T-cell (primary cell): ENCODE data around the gene TARBP2. TPM values are rescaled to one million over a fixed set of nuclear protein-coding genes. Genes with fewer than 3 reads are reported as not detected.

Experiments
- ATAC-seq, 4 experiments: fragments of 200-7000 bp in 3 of 4; fragments of 150-1000 bp in 1 of 4; cut with Tn5 transposase; replicated peaks in 1 of 4; 1 replicate in 3 of 4; 2 replicates in 1 of 4; pipeline ENCODE4 v1.10.0; 2021; ENCODE audit warnings: moderate library complexity in 3 of 4, mild to moderate bottlenecking in 2 of 4, moderate number of reproducible peaks in 1 of 4
- CTCF ChIA-PET, 2 donors: fragments of 300-600 bp; sonication (Branson Sonifier 250); formaldehyde crosslinking; loops; one replicate each; lab custom pipeline; 2022; ENCODE audit warnings: antibody characterized with exemption in 2 of 2; lab: Charles Lee
- POLR2A ChIA-PET, 2 donors: fragments of 300-600 bp; sonication (Branson Sonifier 250); formaldehyde crosslinking; loops; one replicate each; lab custom pipeline; 2022; ENCODE audit warnings: antibody characterized with exemption in 2 of 2; lab: Charles Lee
- DNase-seq, 35 experiments: peaks; one replicate each; pipeline versions ENCODE4 v3.0.0 to v3.0.0-alpha.2; 2013 to 2023
- H3K27ac ChIP-seq: one replicate; pipeline ENCODE4 v1.5.1; 2013; ENCODE audit warnings: low read length
- H3K27me3 ChIP-seq, 2 experiments: replicated peaks in 1 of 2; 1 replicate in 1 of 2; 2 replicates in 1 of 2; pipeline versions ENCODE4 v1.6.1 to v1.7.0; 2013; ENCODE audit warnings: low read length in 1 of 2, mixed read lengths in 1 of 2; ENCODE audit not compliant: control insufficient read depth in 2 of 2, insufficient read depth in 2 of 2; ENCODE audit errors: extremely low read depth in 1 of 2
- H3K36me3 ChIP-seq, 2 donors: 1 replicate in 1 of 2; 2 replicates in 1 of 2; pipeline versions ENCODE4 v1.6.1 to v1.7.0; 2013; ENCODE audit warnings: low read length in 1 of 2; ENCODE audit not compliant: control insufficient read depth in 2 of 2, insufficient read depth in 1 of 2; ENCODE audit errors: extremely low read depth in 1 of 2
- H3K4me1 ChIP-seq, 2 experiments: 1 replicate in 1 of 2; 2 replicates in 1 of 2; pipeline versions ENCODE4 v1.6.1 to v1.7.0; 2013; ENCODE audit warnings: low read length in 2 of 2, mixed read lengths in 1 of 2; ENCODE audit not compliant: insufficient read depth in 2 of 2, control insufficient read depth in 1 of 2; ENCODE audit errors: extremely low read depth in 1 of 2
- H3K4me3 ChIP-seq, 2 donors: 1 replicate in 1 of 2; 2 replicates in 1 of 2; pipeline versions ENCODE4 v1.5.1 to v1.7.0; 2013; ENCODE audit warnings: mild to moderate bottlenecking in 2 of 2, low read length in 1 of 2, moderate library complexity in 1 of 2; ENCODE audit not compliant: control insufficient read depth in 1 of 2; ENCODE audit errors: extremely low read depth in 1 of 2
- H3K9me3 ChIP-seq: 2 replicates; pipeline ENCODE4 v1.7.0; 2013
- H3K27ac Mint-ChIP-seq, 2 donors: one replicate each; pipeline ENCODE4 v1.8.0; 2020 to 2021; ENCODE audit warnings: mild to moderate bottlenecking in 2 of 2, mixed read lengths in 2 of 2
- H3K27me3 Mint-ChIP-seq, 2 donors: one replicate each; pipeline ENCODE4 v1.8.0; 2021 to 2022; ENCODE audit warnings: mixed read lengths in 2 of 2
- H3K36me3 Mint-ChIP-seq: one replicate; pipeline ENCODE4 v1.8.0; 2021; ENCODE audit warnings: mixed read lengths
- H3K4me1 Mint-ChIP-seq, 3 donors: one replicate each; pipeline ENCODE4 v1.8.0; 2020 to 2022; ENCODE audit warnings: mixed read lengths in 3 of 3, mild to moderate bottlenecking in 1 of 3
- H3K4me3 Mint-ChIP-seq, 3 donors: one replicate each; pipeline ENCODE4 v1.8.0; 2020 to 2022; ENCODE audit warnings: mild to moderate bottlenecking in 3 of 3, mixed read lengths in 3 of 3, moderate library complexity in 3 of 3
- H3K9me3 Mint-ChIP-seq, 3 donors: one replicate each; pipeline ENCODE4 v1.8.0; 2020 to 2022; ENCODE audit warnings: mixed read lengths in 3 of 3
- WGBS: methylation state at CpG from one replicate; pipeline ENCODE4 v1.1.5; 2013; ENCODE audit warnings: missing lambda C conversion rate; ENCODE audit not compliant: insufficient coverage; 5-methylcytosine and 5-hydroxymethylcytosine counted together
- total RNA-seq, 35 experiments: library from RNA in 6 of 35; stranded (reverse) in 6 of 35; fragments of 120-200 nt in 1 of 35; gene quantifications; one replicate each; pipeline versions ENCODE4 v1.2.1 to v1.2.4 and lab custom pipeline; 2013 to 2026

TARBP2 gene
- total RNA-seq, result 10 to 100 TPM; 31.4 to 44.7 (median 39.1) TPM
- 27.7 TPM for total RNA-seq (2013)
- total RNA-seq (lab: John Stamatoyannopoulos, UW), result 17.8 to 48.9 (median 25.4) reads per million in 29 experiments

- Histone ChIP-seq H3K27ac (peak within 1 kb of the TSS; percentile 92), H3K9me3 (no peaks in the 10 kb centered on the region), H3K4me1 (peaks cover 19 to 34% of the 10 kb centered on the region in 2 experiments), H3K36me3 (peaks cover 15 to 24% of the 10 kb centered on the region in 2 donors), H3K4me3 (peak within 1 kb of the TSS; percentile 80 to 83), H3K27me3 (no peaks in the 10 kb centered on the region)
- under 1% methylated on average over 60 of the region's 74 CpGs for WGBS
- ATAC-seq, result peak; percentile 80 to 82 (median 81)
- ChIA-PET CTCF (interaction anchor here in 1 of 2 donors (0.6 to 2.0 kb wide), 20 partner anchors 9 to 495 kb away, joined by 3 to 17 read pairs (median 4); partner anchors contain the start of genes AAAS, ATP5MC2, EIF4B and PFDN5), POLR2A (interaction anchor here (0.6 to 1.8 kb wide), 10 partner anchors 9 to 779 kb away, joined by 3 to 8 read pairs (median 4); partner anchors contain the start of genes AAAS (in 1 of the 2), CBX5 (in 1 of the 2), HNRNPA1 (in 1 of the 2) and SP1 (in 1 of the 2))
- peaks cover 40 to 53% (median 41%) of the 10 kb centered on the region in 3 donors for H3K4me1 Mint-ChIP-seq
- no peaks in the 10 kb centered on the region for H3K9me3 Mint-ChIP-seq
- H3K27ac Mint-ChIP-seq, result peak within 1 kb of the TSS; percentile 99
- no peaks in the 10 kb centered on the region for H3K27me3 Mint-ChIP-seq
- H3K36me3 Mint-ChIP-seq, result peaks cover 14% of the 10 kb centered on the region
- H3K4me3 Mint-ChIP-seq, result peak within 1 kb of the TSS; percentile 85 to 97 (median 94)
- peak; percentile 92 to 100 (median 97) for DNase-seq
These were observed at the start of gene TARBP2 for GRCh38 chr12:53500776-53501614. TSS of gene TARBP2 (plus strand) at chr12:53501283. CDS start at chr12:53501409, 126 bp downstream.

- no peaks in the 10 kb centered on the region for H3K9me3 ChIP-seq
- Mint-ChIP-seq H3K36me3 (peaks cover 31% of the 10 kb centered on the region), H3K4me1 (peaks cover 34 to 41% (median 38%) of the 10 kb centered on the region in 3 donors), H3K27me3 (no peaks in the 10 kb centered on the region), H3K27ac (peak within 1 kb of the TSS; percentile 99), H3K4me3 (peak within 1 kb of the TSS; percentile 89 to 99 (median 97)), H3K9me3 (no peaks in the 10 kb centered on the region)
- ATAC-seq (peak; percentile 94), DNase-seq (peak; percentile 89 to 99 (median 97))
- peak within 1 kb of the TSS; percentile 85 for H3K27ac ChIP-seq
- H3K4me3 ChIP-seq, result peak within 1 kb of the TSS; percentile 76 to 79
- H3K36me3 ChIP-seq, result peaks cover 17 to 38% of the 10 kb centered on the region in 2 donors
- WGBS, result 0% methylated on average over 13 of the region's 32 CpGs
- POLR2A ChIA-PET, result no interaction called here
- CTCF ChIA-PET, result interaction anchor here (0.5 to 1.9 kb wide), 6 partner anchors 10 to 99 kb away, joined by 3 to 8 read pairs (median 4); partner anchors contain the start of gene TARBP2 (in 1 of the 2)
- no peaks in the 10 kb centered on the region for H3K27me3 ChIP-seq
- peaks cover 13 to 17% of the 10 kb centered on the region in 2 experiments for H3K4me1 ChIP-seq
These were observed 49.4 kb upstream of the TARBP2 start, which contains the start of gene PCBP2 for GRCh38 chr12:53451661-53452158. TSS of gene PCBP2 (plus strand) at chr12:53452102. CDS start at chr12:53454801, 2,699 bp downstream.

GRCh38 chr12:53452159-53453077, 48.7 kb upstream of the TARBP2 start:
- Mint-ChIP-seq H3K27ac (peak overlapping the region; percentile 99), H3K4me1 (peaks cover 34 to 41% (median 38%) of the 10 kb centered on the region in 3 donors), H3K9me3 (no peaks in the 10 kb centered on the region), H3K27me3 (no peaks in the 10 kb centered on the region), H3K4me3 (peak overlapping the region; percentile 89 to 99 (median 97)), H3K36me3 (peaks cover 35% of the 10 kb centered on the region)
- DNase-seq (peak; percentile 50 to 87 (median 75)), ATAC-seq (peak; percentile 42 to 52 (median 50))
- WGBS, result under 1% methylated on average over 13 of the region's 82 CpGs
- Histone ChIP-seq H3K4me3 (peak overlapping the region; percentile 76 to 79), H3K27me3 (no peaks in the 10 kb centered on the region), H3K27ac (peak overlapping the region; percentile 85), H3K9me3 (no peaks in the 10 kb centered on the region), H3K4me1 (peaks cover 13 to 17% of the 10 kb centered on the region in 2 experiments), H3K36me3 (peaks cover 14 to 39% of the 10 kb centered on the region in 2 donors)
- CTCF ChIA-PET, result interaction anchor here (0.7 to 1.0 kb wide), 6 partner anchors 21 to 194 kb away, joined by 3 to 6 read pairs (median 4); no protein-coding TSS in a partner anchor
- POLR2A ChIA-PET, result interaction anchor here in 1 of 2 donors (0.7 to 0.8 kb wide), 2 partner anchors 13 to 71 kb away, joined by 3 to 6 read pairs; no protein-coding TSS in a partner anchor

- Mint-ChIP-seq H3K36me3 (peaks cover 37% of the 10 kb centered on the region), H3K9me3 (no peaks in the 10 kb centered on the region), H3K4me1 (peaks cover 34 to 41% (median 40%) of the 10 kb centered on the region in 3 donors), H3K4me3 (peak overlapping the region; percentile 89 to 99 (median 97)), H3K27ac (peak overlapping the region; percentile 24 to 99), H3K27me3 (no peaks in the 10 kb centered on the region)
- Histone ChIP-seq H3K27ac (peak overlapping the region; percentile 85), H3K27me3 (no peaks in the 10 kb centered on the region), H3K9me3 (no peaks in the 10 kb centered on the region), H3K36me3 (peaks cover 6 to 52% of the 10 kb centered on the region in 2 donors), H3K4me1 (peaks cover 13 to 17% of the 10 kb centered on the region in 2 experiments), H3K4me3 (no peak overlapping the region)
- DNase-seq, result no peak
- WGBS, result 35% methylated on average over 5 of the region's 6 CpGs
- no peak for ATAC-seq
- CTCF ChIA-PET, result interaction anchor here in 1 of 2 donors (0.8 to 1.0 kb wide), 2 partner anchors 23 to 54 kb away, joined by 3 read pairs; no protein-coding TSS in a partner anchor
- POLR2A ChIA-PET, result interaction anchor here (0.5 to 1.6 kb wide), 7 partner anchors 19 to 135 kb away, joined by 3 to 10 read pairs (median 5); no protein-coding TSS in a partner anchor
These were observed 47.0 kb upstream of the TARBP2 start for GRCh38 chr12:53453953-53454640.

GRCh38 chr12:53454707-53455106, 46.4 kb upstream of the TARBP2 start:
- Mint-ChIP-seq H3K4me3 (peak overlapping the region; percentile 56 to 97 (median 89)), H3K9me3 (no peaks in the 10 kb centered on the region), H3K27me3 (no peaks in the 10 kb centered on the region), H3K4me1 (peaks cover 35 to 44% (median 41%) of the 10 kb centered on the region in 3 donors), H3K27ac (no peak overlapping the region), H3K36me3 (peaks cover 39% of the 10 kb centered on the region)
- no peak overlapping the region for H3K4me3 ChIP-seq
- no peak overlapping the region for H3K27ac ChIP-seq
- CTCF ChIA-PET, result interaction anchor here in 1 of 2 donors (0.8 to 1.0 kb wide), 2 partner anchors 22 to 53 kb away, joined by 3 read pairs; no protein-coding TSS in a partner anchor
- no peaks in the 10 kb centered on the region for H3K9me3 ChIP-seq
- ATAC-seq, result no peak
- DNase-seq, result no peak
- H3K27me3 ChIP-seq, result no peaks in the 10 kb centered on the region
- POLR2A ChIA-PET, result interaction anchor here (0.6 to 1.6 kb wide), 5 partner anchors 20 to 69 kb away, joined by 3 to 7 read pairs (median 5); no protein-coding TSS in a partner anchor
- peaks cover 13 to 17% of the 10 kb centered on the region in 2 experiments for H3K4me1 ChIP-seq
- 100% methylated on average over 1 of the region's 3 CpGs for WGBS
- peaks cover 6 to 58% of the 10 kb centered on the region in 2 donors for H3K36me3 ChIP-seq
